ENCODE data around the gene TNFAIP1. TPM values are rescaled to one million over a fixed set of nuclear protein-coding genes. Genes with fewer than 3 reads are reported as not detected.
A peak's percentile ranks its signal among the peaks of the same experiment; 100 is the strongest.

The TNFAIP1 gene
- total RNA-seq, 1 experiment from 2014 or later = 21.3 TPM

GRCh38 chr17:28381141-28381825 lies 45.7 kb downstream of the TNFAIP1 start (continued):
- TF ChIP-seq NR2C2 (CRISPR knock-in tag; IDR thresholded peaks at IDR 0.05) (0 out of 2 replicates have a peak, but pooled peaks have one; percentile 46), ZBTB21 (CRISPR knock-in tag; IDR thresholded peaks at IDR 0.05; ENCODE audit: borderline replicate concordance) (no peak), MLX (CRISPR knock-in tag; IDR thresholded peaks at IDR 0.05) (no peak), ZNF138 (CRISPR knock-in tag; conservative IDR thresholded peaks at IDR 0.05) (peak; percentile 28; the same call in 1 of the 2 replicates), GTF2I (CRISPR knock-in tag; conservative IDR thresholded peaks at IDR 0.05) (no peak), OVOL2 (CRISPR knock-in tag; IDR thresholded peaks at IDR 0.05; ENCODE audit: borderline replicate concordance) (no peak), ZNF281 (CRISPR knock-in tag; IDR thresholded peaks at IDR 0.05) (peak; percentile 12; the same call in 1 of the 2 replicates), FOXP1 (CRISPR knock-in tag; IDR thresholded peaks at IDR 0.05; ENCODE audit: borderline replicate concordance) (peak; percentile 88), TCF7 (CRISPR knock-in tag; IDR thresholded peaks at IDR 0.05; ENCODE audit: low read depth) (peak; percentile 38; the same call in 1 of the 2 replicates), KAT7 (CRISPR knock-in tag; IDR thresholded peaks at IDR 0.05; ENCODE audit: borderline replicate concordance) (0 out of 2 replicates have a peak, but pooled peaks have one; percentile 78), ZNF423 (CRISPR knock-in tag; IDR thresholded peaks at IDR 0.05) (no peak), ZNF396 (CRISPR knock-in tag; IDR thresholded peaks at IDR 0.05; ENCODE audit: borderline replicate concordance) (no peak), ZNF232 (CRISPR knock-in tag; IDR thresholded peaks at IDR 0.05) (peak; percentile 58; the same call in 1 of the 2 replicates), IRF2 (CRISPR knock-in tag; IDR thresholded peaks at IDR 0.05; ENCODE audit: borderline replicate concordance, low read depth) (no peak), TEAD4 (CRISPR knock-in tag; IDR thresholded peaks at IDR 0.05) (no peak; the same call in 1 of the 2 replicates), SMAD3 (CRISPR knock-in tag; IDR thresholded peaks at IDR 0.05; ENCODE audit: borderline replicate concordance) (peak; percentile 86), USF1 (CRISPR knock-in tag; IDR thresholded peaks at IDR 0.05) (no peak; the same call in 1 of the 2 replicates), PRRX2 (CRISPR knock-in tag; IDR thresholded peaks at IDR 0.05) (0 out of 2 replicates have a peak, but pooled peaks have one; percentile 22), ZNF671 (CRISPR knock-in tag; IDR thresholded peaks at IDR 0.05) (no peak), ZNF263 (CRISPR knock-in tag; IDR thresholded peaks at IDR 0.05; ENCODE audit: low read depth) (0 out of 2 replicates have a peak, but pooled peaks have one; percentile 9), E2F1 (CRISPR knock-in tag; IDR thresholded peaks at IDR 0.05) (peak; percentile 88; the same call in 1 of the 2 replicates)
- TF ChIP-seq, protein P1, sequence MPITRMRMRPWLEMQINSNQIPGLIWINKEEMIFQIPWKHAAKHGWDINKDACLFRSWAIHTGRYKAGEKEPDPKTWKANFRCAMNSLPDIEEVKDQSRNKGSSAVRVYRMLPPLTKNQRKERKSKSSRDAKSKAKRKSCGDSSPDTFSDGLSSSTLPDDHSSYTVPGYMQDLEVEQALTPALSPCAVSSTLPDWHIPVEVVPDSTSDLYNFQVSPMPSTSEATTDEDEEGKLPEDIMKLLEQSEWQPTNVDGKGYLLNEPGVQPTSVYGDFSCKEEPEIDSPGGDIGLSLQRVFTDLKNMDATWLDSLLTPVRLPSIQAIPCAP (CRISPR knock-in tag; IDR thresholded peaks at IDR 0.05) = peak; percentile 71; the same call in 1 of the 2 replicates
- TF ChIP-seq, protein P2, sequence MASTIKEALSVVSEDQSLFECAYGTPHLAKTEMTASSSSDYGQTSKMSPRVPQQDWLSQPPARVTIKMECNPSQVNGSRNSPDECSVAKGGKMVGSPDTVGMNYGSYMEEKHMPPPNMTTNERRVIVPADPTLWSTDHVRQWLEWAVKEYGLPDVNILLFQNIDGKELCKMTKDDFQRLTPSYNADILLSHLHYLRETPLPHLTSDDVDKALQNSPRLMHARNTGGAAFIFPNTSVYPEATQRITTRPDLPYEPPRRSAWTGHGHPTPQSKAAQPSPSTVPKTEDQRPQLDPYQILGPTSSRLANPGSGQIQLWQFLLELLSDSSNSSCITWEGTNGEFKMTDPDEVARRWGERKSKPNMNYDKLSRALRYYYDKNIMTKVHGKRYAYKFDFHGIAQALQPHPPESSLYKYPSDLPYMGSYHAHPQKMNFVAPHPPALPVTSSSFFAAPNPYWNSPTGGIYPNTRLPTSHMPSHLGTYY (CRISPR knock-in tag; IDR thresholded peaks at IDR 0.05) = no peak
- TF ChIP-seq, protein P3, sequence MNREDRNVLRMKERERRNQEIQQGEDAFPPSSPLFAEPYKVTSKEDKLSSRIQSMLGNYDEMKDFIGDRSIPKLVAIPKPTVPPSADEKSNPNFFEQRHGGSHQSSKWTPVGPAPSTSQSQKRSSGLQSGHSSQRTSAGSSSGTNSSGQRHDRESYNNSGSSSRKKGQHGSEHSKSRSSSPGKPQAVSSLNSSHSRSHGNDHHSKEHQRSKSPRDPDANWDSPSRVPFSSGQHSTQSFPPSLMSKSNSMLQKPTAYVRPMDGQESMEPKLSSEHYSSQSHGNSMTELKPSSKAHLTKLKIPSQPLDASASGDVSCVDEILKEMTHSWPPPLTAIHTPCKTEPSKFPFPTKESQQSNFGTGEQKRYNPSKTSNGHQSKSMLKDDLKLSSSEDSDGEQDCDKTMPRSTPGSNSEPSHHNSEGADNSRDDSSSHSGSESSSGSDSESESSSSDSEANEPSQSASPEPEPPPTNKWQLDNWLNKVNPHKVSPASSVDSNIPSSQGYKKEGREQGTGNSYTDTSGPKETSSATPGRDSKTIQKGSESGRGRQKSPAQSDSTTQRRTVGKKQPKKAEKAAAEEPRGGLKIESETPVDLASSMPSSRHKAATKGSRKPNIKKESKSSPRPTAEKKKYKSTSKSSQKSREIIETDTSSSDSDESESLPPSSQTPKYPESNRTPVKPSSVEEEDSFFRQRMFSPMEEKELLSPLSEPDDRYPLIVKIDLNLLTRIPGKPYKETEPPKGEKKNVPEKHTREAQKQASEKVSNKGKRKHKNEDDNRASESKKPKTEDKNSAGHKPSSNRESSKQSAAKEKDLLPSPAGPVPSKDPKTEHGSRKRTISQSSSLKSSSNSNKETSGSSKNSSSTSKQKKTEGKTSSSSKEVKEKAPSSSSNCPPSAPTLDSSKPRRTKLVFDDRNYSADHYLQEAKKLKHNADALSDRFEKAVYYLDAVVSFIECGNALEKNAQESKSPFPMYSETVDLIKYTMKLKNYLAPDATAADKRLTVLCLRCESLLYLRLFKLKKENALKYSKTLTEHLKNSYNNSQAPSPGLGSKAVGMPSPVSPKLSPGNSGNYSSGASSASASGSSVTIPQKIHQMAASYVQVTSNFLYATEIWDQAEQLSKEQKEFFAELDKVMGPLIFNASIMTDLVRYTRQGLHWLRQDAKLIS (CRISPR knock-in tag; IDR thresholded peaks at IDR 0.05; ENCODE audit: borderline replicate concordance) = no peak
- TF ChIP-seq, protein P4, sequence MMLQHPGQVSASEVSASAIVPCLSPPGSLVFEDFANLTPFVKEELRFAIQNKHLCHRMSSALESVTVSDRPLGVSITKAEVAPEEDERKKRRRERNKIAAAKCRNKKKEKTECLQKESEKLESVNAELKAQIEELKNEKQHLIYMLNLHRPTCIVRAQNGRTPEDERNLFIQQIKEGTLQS (CRISPR knock-in tag; conservative IDR thresholded peaks at IDR 0.05) = no peak; the same call in 1 of the 2 replicates

All from WTC11 (cell line).